ENCODE data around the gene MYLK4. TPM values are rescaled to one million over a fixed set of nuclear protein-coding genes. Genes with fewer than 3 reads are reported as not detected.

Gene MYLK4
- total and polyA plus RNA-seq, 2 donors (not counting 3 experiments of a cell fraction or from before 2014, with no cell fraction given), result 0.41 to 0.62 TPM

- TF ChIP-seq, protein P1, sequence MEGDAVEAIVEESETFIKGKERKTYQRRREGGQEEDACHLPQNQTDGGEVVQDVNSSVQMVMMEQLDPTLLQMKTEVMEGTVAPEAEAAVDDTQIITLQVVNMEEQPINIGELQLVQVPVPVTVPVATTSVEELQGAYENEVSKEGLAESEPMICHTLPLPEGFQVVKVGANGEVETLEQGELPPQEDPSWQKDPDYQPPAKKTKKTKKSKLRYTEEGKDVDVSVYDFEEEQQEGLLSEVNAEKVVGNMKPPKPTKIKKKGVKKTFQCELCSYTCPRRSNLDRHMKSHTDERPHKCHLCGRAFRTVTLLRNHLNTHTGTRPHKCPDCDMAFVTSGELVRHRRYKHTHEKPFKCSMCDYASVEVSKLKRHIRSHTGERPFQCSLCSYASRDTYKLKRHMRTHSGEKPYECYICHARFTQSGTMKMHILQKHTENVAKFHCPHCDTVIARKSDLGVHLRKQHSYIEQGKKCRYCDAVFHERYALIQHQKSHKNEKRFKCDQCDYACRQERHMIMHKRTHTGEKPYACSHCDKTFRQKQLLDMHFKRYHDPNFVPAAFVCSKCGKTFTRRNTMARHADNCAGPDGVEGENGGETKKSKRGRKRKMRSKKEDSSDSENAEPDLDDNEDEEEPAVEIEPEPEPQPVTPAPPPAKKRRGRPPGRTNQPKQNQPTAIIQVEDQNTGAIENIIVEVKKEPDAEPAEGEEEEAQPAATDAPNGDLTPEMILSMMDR (IDR thresholded peaks at IDR 0.05; ENCODE audit: extremely low read depth in 1 of 2, insufficient read depth in 1 of 2, low read depth in 1 of 2, low read length in 2 of 2), result peak; percentile 54 to 64
- TF ChIP-seq POLR2A (IDR thresholded peaks at IDR 0.05; ENCODE audit: low read depth, low read length), result no peak
- Histone ChIP-seq H3K4me2 (ENCODE audit: insufficient read depth, low read length) (no peak overlapping the region), H3K4me3 (replicated peaks in 1 of 3; ENCODE audit: insufficient read depth in 1 of 3, low read depth in 1 of 3, low read length in 3 of 3) (no peak overlapping the region), H3K9me3 (replicated peaks; ENCODE audit: control insufficient read depth, insufficient read depth, low read length) (no peaks in the 10 kb centered on the region), H3K9me1 (replicated peaks; ENCODE audit: control insufficient read depth, extremely low read depth, insufficient read depth, low read length) (no peaks in the 10 kb centered on the region), H3K36me3 (ENCODE audit: control insufficient read depth in 2 of 2, extremely low read depth in 1 of 2, insufficient read depth in 2 of 2, low read length in 2 of 2) (no peaks in the 10 kb centered on the region), H2AFZ (ENCODE audit: low read depth, low read length) (peak overlapping the region; percentile 30), H3K27ac (ENCODE audit: insufficient read depth, low read depth, low read length) (no peak overlapping the region), H3K79me2 (ENCODE audit: control insufficient read depth, insufficient read depth, low read length) (no peaks in the 10 kb centered on the region), H3K4me1 (ENCODE audit: control insufficient read depth, extremely low read depth, insufficient read depth, low read length) (no peaks in the 10 kb centered on the region), H4K20me1 (replicated peaks; ENCODE audit: control insufficient read depth, extremely low read depth, insufficient read depth, low read length) (no peaks in the 10 kb centered on the region), H3K27me3 (ENCODE audit: control insufficient read depth in 2 of 2, insufficient read depth in 2 of 2, low read length in 2 of 2) (no peaks in the 10 kb centered on the region), H3K9ac (replicated peaks; ENCODE audit: extremely low read depth, insufficient read depth, low read length) (no peak overlapping the region)
- no TSS peak for BruUV-seq (replicated peaks)
- ChIA-PET POLR2A (no interaction called here), CTCF (interaction anchor here (0.6 to 4.3 kb wide), 41 partner anchors 10 to 1147 kb away, joined by 3 to 116 read pairs (median 4); partner anchors contain the start of genes MYLK4, NQO2, RIPK1 and SERPINB1)
- intact Hi-C loops (cut with micrococcal nuclease), result loop anchor here (1.0 to 5.0 kb wide), 4 partner anchors 12 to 194 kb away; partner anchors contain the start of genes MYLK4 and WRNIP1
- FAIRE-seq (peak; percentile 94), DNase-seq (ENCODE audit: low read depth, low spot score) (peak; percentile 72)
- dilution Hi-C loops (cut with MboI; ENCODE audit: extremely low pct_ligation_motif_present, low sequenced_read_pairs), result no loop called here
Observed at GRCh38 chr6:2738373-2738979, 12.2 kb downstream of the MYLK4 start.

DNA sequence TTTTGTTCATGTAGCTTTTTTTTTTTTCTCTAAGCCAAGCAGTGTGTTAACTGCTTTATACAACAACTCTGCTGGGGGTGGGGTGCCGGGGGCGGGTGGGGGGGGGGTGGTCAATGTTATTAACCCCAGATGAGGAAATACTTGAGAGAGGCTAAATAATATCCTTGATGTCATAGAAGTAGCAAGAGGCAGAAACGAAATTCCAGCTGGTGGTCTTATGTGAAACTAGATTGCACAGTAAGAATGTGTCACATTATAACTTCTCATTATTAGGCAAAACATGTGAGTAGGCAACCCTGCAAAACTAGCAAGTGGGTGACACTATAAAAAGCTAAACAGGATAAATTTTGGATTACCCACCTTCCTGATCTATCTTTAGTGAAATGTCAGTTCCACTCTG lies 12.8 kb downstream of the MYLK4 start:
- FAIRE-seq (no peak), DNase-seq (ENCODE audit: low read depth, low spot score) (no peak)
- dilution Hi-C loops (cut with MboI; ENCODE audit: extremely low pct_ligation_motif_present, low sequenced_read_pairs), result no loop called here
- TF ChIP-seq MYC (IDR thresholded peaks at IDR 0.05; ENCODE audit: low read depth, low read length) (no peak), POLR2AphosphoS5 (IDR thresholded peaks at IDR 0.05; ENCODE audit: insufficient read depth, low read depth, low read length) (no peak)
- H3K4me2 ChIP-seq (ENCODE audit: insufficient read depth, low read length), result no peak overlapping the region
- no peaks in the 10 kb centered on the region for H3K27me3 ChIP-seq (ENCODE audit: control insufficient read depth in 2 of 2, insufficient read depth in 2 of 2, low read length in 2 of 2)
- no peaks in the 10 kb centered on the region for H4K20me1 ChIP-seq (replicated peaks; ENCODE audit: control insufficient read depth, extremely low read depth, insufficient read depth, low read length)
- intact Hi-C loops (cut with micrococcal nuclease), result loop anchor here (1.0 to 5.0 kb wide), 4 partner anchors 12 to 194 kb away; partner anchors contain the start of genes MYLK4 and WRNIP1
- H3K9ac ChIP-seq (replicated peaks; ENCODE audit: extremely low read depth, insufficient read depth, low read length), result no peak overlapping the region
- no peaks in the 10 kb centered on the region for H3K79me2 ChIP-seq (ENCODE audit: control insufficient read depth, insufficient read depth, low read length)
- H3K36me3 ChIP-seq (ENCODE audit: control insufficient read depth in 2 of 2, extremely low read depth in 1 of 2, insufficient read depth in 2 of 2, low read length in 2 of 2), result no peaks in the 10 kb centered on the region
- H3K27ac ChIP-seq (ENCODE audit: insufficient read depth, low read depth, low read length), result no peak overlapping the region
- H3K9me3 ChIP-seq (replicated peaks; ENCODE audit: control insufficient read depth, insufficient read depth, low read length), result no peaks in the 10 kb centered on the region
- no peak overlapping the region for H3K4me3 ChIP-seq (replicated peaks in 1 of 3; ENCODE audit: insufficient read depth in 1 of 3, low read depth in 1 of 3, low read length in 3 of 3)
- no peaks in the 10 kb centered on the region for H3K9me1 ChIP-seq (replicated peaks; ENCODE audit: control insufficient read depth, extremely low read depth, insufficient read depth, low read length)
- no peak overlapping the region for H2AFZ ChIP-seq (ENCODE audit: low read depth, low read length)
- no TSS peak for BruUV-seq (replicated peaks)
- CTCF ChIA-PET, result interaction anchor here (0.6 to 4.3 kb wide), 40 partner anchors 9 to 1146 kb away, joined by 3 to 116 read pairs (median 4); partner anchors contain the start of genes MYLK4, NQO2, RIPK1 and SERPINB1
- POLR2A ChIA-PET, result no interaction called here
- H3K4me1 ChIP-seq (ENCODE audit: control insufficient read depth, extremely low read depth, insufficient read depth, low read length), result no peaks in the 10 kb centered on the region
